ENCODE results near the gene LRRC45.
"Not testable (repeated sequence)": the region's sequence is repeated elsewhere in the genome, so short reads cannot be mapped to it uniquely, and the experiment has no call there.

Gene LRRC45

GRCh38 chr17:82022981-82023446 is at the start of gene LRRC45:
Gene LRRC45 (plus strand): TSS chr17:82023305. CDS start chr17:82023644, 339 bp downstream.
- DNase-seq (ENCODE audit: low read depth), result peak; percentile 100

DNA sequence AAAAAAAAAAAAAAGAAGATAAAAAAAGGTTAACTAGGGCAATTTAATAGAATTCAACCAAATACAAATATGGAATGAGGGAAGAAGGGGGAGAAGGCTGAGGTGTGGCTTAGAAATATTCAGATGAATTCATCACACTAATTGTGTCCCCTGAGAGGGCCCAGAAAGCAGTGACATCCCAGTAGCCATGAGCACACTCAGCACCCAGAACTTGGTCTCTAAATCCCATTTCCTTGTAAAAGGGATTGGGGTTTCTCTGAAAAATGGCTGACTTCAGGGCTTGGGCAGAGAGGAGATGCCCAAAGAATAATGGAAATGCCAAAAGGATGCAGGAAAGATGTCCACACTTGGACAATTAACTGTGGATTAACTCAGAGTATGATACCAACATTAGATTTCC is 49.7 kb upstream of the LRRC45 start:
- DNase-seq (ENCODE audit: low read depth), result no peak

DNA sequence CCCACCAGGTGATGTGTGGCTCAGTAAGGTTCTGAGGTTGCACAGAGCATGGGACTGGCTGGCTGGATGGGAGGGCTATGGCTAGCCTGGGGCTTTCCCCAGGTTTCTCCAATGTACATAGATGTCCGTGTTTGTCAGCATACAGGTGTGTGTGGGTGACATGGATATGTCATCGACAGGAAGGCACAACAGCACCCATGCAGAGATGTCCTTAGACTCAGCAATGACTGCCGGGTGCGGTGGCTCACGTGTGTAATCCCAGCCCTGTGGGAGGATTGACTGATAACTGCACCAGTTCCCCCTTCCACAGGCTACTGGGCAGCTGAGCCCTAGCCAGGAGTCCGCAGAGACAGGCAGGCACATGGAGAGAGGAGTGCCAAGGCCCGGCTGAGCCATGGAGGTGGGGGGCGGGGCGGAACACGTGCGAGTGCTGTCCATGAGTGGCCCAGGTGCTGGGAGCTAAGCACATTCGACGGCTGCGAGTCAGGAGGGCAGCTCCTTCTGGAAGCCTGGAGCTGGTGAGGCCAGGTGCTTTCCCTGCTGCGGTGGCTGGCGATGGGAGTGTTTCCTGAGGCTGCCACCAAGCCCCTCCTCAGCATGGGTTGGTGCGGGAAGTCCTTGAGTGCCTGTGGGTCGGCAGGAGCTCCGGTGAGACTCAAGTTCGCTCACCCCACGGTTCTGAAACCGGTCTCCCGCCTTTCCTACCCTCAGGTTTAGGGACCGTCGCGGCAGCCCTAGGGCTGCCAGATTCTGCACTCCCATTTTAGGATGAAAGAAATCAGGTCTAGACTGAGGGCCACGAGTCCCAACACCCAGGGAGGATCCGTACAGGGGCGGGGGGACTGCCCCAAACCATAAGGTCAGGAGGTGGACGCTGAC is 46.5 kb upstream of the LRRC45 start:
- no peak for DNase-seq (ENCODE audit: low read depth)

GRCh38 chr17:81977211-81977808 is 45.8 kb upstream of the LRRC45 start, which contains the start of gene ASPSCR1:
Gene ASPSCR1 (plus strand): TSS chr17:81977629. CDS start chr17:81977647, 18 bp downstream.
- DNase-seq (ENCODE audit: low read depth), result peak; percentile 90

DNA sequence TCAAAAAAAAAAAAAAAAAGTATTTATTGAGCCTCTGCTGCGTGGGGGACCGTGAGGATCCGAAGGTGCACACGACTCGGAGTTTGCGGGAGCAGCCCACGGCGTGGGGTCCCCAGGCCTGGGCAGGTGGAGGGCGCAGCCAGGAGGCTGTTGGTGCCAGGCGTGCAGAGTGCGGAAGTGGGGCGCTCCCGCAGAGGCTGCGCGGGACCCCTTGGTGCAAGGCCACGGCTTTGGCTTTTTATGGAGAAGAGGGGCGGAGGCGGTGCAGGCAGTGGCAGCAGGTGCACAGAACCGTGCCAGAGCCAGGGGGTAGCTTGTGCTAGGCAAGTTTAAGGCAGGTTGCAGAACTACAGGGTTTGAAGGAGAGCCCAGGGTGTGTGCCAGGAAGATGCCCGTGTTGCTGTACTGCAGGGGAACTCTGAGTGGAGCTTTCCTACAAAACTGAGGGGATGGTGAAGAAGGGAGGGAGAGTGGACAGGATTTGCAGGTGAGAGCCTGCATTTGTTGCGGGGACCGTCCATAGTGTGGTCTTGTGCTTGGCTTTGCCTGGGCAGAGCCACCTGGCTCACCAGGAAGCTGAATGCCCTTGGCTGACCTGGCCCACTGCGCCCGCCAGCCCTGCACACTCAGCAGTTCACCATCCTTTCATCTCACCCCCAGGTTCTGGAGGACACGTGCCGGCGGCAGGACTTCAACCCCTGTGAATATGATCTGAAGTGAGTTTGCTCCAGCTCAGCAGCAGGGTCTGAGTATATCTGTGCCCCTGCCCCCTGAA is 44.4 kb upstream of the LRRC45 start:
- DNase-seq (ENCODE audit: low read depth), result no peak

GRCh38 chr17:81980122-81980521 is 43.0 kb upstream of the LRRC45 start:
- DNase-seq (ENCODE audit: low read depth), result no peak

GRCh38 chr17:81980707-81981343 is 42.3 kb upstream of the LRRC45 start:
- no peak for DNase-seq (ENCODE audit: low read depth)

DNA sequence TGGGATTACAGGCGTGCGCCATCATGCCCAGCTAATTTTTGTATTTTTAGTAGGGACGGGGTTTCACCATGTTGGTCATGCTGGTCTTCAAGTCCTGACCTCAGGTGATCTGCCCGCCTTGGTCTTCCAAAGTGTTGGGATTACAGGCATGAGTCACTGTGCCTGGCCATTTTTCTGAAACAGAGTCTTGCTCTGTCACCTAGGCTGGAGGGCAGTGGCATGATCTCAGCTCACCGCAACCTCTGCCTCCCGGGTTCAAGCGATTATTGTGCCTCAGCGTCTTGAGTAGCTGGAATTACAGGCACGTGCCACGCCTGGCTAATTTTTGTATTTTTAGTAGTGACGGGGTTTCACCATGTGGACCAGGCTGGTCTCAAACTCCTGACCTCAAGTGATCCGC is 41.6 kb upstream of the LRRC45 start:
- not testable (repeated sequence) for DNase-seq (ENCODE audit: low read depth)

DNA sequence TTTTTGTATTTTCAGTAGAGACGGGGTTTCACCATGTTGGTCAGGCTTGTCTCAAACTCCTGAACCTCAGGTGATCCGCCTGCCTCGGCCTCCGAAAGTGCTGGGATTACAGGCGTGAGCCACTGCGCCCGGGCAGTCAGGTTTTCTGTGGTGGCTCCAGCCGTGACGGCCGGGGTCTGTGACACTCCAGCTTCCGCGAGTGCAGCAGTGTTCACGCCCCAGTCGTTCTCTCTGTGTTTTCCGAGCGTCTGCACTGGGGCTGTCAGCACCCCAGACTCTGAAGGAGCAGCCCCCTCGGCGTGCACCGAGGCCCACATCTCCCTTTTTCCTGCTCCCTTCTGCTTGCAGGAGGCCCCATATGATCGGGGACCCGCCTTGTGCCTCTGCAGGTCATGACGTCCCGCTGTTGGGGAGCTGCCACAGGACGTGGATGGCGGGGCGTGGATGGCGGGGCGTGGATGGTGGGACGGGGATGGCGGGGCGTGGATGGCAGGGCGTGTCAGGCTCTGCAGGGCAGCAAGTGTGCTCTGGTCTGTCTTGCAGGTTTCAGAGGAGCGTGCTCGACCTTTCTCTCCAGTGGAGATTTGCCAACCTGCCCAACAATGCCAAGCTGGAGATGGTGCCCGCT is 40.0 kb upstream of the LRRC45 start:
- no peak for DNase-seq (ENCODE audit: low read depth)

- no peak for DNase-seq (ENCODE audit: low read depth)
Observed at GRCh38 chr17:81983639-81984373, 39.3 kb upstream of the LRRC45 start.

DNA sequence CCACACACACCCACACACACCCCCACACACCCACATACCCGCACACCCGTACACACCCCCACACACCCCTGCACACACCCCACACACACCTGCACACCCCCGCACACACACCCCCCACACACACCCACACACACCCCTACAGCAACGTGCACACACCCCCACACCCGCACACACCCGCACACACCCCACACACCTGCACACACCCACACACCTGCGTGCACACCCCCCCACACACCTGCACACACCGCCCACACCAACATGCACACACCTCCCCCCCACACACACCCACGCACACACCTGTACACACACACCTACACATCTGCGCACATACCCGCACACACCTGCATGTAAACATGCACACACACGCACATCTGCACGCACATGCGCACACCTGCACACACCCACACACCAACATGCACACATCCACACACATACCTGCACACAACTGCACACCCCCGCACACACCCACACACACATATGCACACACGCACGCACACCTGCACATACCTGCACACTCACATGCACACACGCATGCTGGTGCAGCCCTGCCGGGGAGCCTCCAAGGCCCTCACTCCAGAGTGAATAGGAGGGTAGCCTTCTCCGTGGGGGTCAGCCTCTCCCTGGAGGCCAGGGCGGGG is 38.2 kb upstream of the LRRC45 start:
- DNase-seq (ENCODE audit: low read depth), result no peak

GRCh38 chr17:81986606-81987005 is 36.5 kb upstream of the LRRC45 start:
- DNase-seq (ENCODE audit: low read depth), result no peak

- no peak for DNase-seq (ENCODE audit: low read depth)
Observed at GRCh38 chr17:81987161-81987770, 35.8 kb upstream of the LRRC45 start.

- no peak for DNase-seq (ENCODE audit: low read depth)
Observed at GRCh38 chr17:81990836-81991683, 32.0 kb upstream of the LRRC45 start.

GRCh38 chr17:81991684-81992305 is 31.3 kb upstream of the LRRC45 start:
- peak; percentile 76 for DNase-seq (ENCODE audit: low read depth)

DNA sequence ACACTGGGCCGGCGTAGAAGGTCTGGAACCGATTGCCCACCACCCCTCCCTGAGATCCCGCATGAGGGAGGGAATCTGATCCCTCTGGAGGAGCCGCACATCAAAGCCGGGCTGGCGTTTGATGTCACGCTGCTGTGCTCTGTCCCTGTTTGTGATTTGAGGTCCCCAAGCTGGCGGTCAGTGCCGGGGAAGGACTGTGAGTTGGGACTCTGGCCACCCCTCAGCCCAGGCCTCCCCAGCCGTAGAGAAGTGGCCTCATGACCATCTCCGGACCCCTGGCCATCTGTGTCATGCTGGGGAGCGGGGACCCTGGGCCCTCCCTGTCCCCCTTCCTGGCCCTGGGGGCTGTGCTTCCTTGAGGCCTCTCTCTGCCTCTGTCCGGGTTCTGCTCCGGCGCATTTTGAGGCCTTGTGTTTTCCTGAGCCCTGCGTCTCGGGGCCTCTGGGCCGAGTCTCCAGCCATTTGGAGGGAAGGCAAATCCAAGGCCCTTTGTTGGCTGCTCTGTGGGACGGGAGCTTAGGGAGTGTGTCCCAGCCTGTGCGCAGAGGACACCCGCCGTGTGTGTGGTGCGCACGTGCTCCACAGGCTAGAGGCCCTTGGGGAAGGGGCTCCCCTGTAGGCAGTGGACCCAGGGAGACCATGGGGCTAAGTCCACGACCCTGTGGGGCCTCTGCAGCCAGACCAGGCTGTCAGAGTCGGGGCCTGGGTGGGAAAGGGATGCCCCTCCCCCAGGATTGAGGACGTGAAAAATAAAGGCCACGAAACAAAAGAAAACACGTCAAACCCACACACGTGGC is 30.6 kb upstream of the LRRC45 start:
- DNase-seq (ENCODE audit: low read depth), result no peak

DNA sequence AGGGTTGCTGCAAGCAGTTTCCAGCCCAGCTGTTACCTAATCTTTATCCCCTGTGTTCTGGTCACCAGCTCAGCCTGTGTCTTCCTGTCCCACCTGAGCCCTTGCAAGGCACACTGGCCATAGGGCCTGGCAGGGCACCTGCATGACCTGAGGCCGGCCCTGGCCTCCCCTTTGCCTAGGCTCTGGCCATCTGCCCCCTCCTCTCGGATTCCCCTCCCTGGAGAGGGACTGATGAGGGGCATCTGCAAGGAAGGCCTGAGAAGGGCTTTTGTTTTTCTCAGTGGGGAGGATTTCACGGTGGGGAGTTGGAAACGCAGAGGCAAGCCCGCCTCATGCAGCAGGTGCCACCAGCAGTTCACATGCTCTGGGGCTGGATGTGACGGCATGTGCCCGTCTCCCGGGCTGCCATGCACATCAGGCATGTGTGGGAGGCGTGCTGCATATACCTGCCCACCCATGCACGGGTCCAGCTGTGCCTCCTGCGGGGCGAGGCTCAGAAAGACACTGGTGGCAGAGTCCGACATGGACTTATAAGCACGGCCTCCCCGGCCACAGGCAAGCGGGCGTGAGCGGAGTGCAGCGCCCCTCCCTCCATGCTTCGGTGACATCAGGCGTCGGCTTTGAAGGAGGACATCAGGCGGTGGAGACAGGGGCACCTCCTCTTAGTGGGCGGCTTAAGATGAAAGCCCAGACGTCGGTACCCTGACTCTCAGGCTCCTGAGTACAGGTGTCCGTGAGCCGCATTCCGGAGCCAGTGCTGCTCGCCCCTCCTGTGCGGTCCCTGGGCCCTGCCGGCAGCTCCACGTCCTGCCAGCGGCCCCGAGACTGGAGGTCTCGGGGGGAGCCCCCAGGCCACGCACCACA is 29.1 kb upstream of the LRRC45 start:
- DNase-seq (ENCODE audit: low read depth), result no peak

Measured in EH (cell line).